CD1c-positive myeloid dendritic cell (primary cell): ENCODE results near the gene SUSD3.
A peak's percentile ranks its signal among the peaks of the same experiment; 100 is the strongest.

Source experiments
- DNase-seq: peaks from one replicate; pipeline ENCODE4 v3.0.0-alpha.2; 2016; ENCODE audit errors: extremely low spot score

Gene SUSD3

DNA sequence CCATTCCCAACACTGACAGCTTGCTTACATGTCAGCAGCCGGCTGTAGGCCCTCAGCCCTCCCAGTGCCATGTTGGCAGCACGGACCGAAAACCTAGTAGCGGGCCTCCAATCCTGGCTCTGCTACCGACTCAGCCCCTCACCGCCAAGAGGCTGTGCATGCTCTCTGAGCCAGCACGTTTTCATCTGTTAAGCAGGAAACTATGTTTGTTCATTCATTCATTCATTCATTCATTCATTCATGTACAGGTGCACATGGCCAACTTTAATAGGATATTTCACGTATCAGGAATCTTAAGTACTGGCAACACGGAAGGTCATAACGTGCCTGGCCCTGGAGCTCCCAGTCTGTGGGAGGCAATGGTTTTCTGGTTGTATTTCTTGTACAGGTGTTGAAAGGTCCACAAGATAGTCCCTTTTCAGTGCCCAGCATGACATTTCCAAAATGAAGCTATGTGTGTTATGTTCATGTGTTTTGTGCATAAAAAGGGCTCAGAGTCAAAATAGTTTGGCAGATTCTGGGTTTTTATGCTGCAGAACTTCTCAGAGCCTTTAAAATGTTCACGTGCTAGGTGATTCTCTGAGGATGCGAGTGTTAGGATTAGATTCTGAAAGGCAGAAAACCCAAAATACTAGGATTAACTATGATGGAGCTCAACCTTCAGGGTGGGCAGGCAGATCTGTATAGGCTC lies 17.7 kb downstream of the SUSD3 start:
- DNase-seq, result no peak

DNA sequence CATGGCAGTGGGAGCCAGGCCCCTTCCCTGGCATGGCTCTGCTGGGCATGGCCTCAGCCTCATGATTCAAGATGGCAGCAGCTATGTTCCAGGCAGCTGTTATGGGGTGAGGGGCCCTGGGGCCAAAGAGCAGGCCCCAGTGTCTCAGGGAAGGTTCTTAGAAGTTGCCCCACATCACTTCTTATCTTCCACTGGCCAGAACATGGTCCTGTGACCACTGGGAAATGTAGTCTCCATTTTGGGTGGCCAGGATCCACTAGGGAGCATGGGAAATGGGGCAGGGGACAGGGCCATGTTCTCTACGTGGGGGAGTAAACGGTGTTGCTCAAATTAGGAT lies 18.3 kb downstream of the SUSD3 start:
- DNase-seq, result no peak

DNA sequence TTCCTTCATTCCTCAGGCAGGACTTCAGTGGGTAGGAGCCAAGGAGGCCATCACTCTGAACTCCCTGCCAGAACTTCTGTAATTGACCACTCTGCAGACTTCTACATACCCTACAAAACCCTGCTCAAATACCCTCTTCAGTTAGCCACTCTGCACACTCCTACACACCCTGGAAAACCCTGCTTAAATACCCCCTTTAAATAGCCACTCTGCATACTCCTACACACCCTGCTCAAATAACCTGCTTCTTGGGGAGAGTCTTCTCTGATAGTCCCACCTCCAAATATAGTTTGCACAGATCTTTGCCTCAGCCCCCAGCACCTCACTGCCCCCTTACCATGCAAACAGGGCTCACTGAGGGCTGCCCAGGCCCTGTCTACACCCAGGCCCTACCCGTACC lies 18.9 kb downstream of the SUSD3 start:
- no peak for DNase-seq

DNA sequence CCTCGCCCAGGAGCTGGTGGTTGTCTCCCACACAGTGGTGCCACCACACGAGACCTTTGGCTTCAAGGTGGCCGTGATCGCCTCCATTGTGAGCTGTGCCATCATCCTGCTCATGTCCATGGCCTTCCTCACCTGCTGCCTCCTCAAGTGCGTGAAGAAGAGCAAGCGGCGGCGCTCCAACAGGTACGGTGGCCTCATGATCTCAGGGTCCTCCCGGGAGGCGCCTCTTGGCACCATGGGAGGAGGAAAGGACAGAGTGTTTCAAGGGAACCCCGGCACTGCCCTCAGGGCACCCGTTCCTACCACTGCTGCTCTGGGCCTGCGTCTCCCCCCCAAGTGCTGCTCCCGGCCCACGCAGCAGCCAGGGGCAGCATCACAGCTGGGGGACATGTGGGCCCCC lies 19.3 kb downstream of the SUSD3 start:
- no peak for DNase-seq

DNA sequence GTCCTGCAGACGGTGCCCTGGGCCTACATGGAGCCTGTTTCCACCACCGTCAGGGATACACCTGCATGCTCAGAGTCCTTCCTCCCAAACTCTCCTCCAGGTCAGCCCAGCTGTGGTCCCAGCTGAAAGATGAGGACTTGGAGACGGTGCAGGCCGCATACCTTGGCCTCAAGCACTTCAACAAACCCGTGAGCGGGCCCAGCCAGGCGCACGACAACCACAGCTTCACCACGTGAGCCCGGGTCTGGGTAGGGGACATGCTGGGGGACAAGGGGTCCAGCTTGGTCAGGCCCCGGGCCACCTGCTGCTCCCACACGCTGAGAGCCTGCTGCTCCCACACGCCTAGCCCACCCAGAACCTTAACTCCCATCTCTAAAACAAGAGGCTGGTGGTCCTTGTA lies 20.9 kb downstream of the SUSD3 start:
- DNase-seq, result no peak

DNA sequence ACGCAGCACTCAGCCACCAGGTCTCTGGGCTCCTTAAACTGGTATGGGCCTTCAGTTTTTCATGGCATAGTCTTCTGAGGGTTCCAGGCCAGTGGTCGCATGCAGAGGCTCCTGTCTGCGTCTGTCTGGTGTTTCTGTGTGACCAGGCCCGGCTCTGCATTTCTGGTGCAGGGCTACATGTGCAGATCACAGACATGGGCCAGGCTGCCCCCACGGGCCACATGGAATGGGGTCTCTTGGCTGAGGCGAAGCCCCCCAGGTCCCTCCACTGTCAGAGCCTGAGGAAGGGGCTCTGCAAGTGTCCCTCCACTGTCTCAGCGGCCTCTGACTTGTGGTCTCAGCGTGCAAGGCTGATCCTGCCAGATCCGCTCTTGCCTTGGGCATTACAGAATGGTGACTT lies 21.9 kb downstream of the SUSD3 start:
- no peak for DNase-seq

DNA sequence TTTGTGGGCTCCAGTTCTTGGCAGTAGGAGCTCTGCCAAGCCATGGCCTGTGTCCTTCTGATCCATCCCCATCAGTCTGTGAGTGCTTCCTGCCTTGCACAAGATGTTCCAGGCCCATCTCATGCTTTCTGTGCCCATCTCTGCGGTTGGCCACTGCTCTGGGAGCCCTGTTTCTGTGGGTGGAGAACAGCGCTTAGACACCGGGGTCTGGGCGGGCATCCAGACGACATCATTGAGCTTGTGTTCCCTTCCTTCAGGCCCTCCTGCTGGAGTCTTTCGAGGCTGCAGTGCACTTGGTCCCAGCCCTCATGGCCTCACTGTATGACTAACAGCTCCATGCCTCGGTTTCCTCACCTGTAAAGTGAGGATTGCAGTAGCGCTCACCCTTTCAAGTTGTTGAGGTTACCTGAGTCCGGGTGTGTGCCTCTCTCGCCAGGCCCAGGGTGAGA lies 22.6 kb downstream of the SUSD3 start:
- no peak for DNase-seq

DNA sequence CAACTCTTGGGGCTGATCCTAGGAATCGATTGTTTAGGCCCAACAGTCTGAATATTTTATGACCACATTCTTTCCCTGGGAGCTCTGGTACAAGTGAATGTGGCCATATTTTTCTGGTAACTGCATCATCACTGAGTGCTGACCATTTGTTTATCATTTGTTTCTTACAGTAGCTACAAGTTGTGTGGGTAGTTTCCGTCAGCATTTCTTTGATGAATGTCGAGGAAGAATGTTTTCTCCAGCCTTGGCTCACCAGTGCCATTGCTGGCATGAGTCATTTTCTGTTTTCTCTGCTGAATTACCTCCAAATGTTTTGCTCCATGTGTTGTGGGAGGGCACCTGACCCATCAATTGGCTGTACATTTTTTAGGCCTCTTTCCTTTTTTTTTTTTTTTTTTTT lies 23.4 kb downstream of the SUSD3 start:
- DNase-seq, result no peak

DNA sequence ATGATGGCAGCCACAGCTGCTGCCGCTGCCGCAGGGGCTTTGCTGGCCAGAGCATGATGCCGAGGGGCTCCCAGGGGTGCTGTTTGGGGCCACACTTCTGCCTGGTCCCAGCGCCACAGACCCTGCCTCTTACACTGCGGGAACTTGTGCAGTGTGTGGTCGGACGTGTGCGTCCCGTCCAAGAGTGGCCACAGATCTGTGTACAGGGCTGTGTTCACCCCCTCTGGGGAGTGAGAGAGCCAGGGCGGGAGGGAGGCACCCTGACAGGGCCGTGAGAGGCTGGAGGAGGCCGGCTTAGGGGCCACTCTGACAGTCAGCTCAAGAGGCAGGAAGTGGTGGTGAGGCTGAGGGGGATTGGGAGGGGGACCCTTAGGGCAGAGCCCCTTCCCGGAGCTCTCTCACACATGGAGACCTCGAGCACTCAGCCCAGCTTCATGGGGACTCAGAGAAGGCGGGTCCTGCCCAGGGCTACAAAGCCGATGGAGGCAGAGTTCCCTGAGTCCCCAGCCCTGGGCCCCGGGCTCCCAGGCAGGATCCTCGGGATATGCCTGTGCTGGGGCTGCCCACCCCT lies 24.4 kb downstream of the SUSD3 start:
- DNase-seq, result no peak

DNA sequence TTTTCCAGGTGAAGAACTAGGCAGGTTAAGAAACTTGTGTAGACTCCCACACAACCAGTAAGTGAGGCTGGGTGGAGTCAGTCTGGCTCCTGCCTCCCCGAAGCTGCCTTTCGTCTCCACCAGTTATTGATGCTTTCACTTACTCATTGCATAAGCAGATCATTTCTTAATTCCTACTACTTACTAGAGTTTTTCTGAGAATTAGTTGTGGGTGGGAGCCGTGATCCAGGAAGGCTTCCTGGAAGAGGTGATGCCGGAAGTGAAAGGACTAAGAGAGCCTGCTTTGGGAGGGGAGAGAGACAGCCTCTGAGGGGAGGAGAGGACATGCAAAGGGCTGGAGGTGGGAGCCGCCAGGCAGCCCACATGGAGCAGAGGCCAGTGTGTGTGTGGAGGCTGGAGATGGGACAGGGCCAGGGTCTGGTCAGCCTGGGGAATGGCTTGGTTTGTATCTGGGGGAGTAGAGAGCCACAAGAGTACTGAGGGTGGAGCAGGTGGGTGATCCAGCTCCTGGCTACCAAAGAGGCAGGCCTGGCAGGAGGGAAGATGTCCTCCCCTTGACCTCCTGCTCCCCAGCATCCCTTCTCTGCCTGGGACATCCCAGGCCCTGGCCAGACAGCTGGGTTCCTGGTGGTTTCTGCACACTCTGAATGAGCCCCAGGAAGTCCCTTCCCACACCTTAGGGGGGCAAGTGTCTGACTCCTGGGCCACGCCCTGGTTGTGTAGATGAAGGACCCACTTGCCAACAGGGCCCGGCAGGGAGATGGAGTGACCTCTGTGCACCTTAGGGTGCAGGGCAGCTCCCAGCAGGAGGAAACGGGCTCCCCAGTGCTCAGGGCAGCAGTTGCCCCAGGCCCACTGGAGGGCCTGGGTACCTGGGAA lies 25.3 kb downstream of the SUSD3 start:
- peak; percentile 53 for DNase-seq

DNA sequence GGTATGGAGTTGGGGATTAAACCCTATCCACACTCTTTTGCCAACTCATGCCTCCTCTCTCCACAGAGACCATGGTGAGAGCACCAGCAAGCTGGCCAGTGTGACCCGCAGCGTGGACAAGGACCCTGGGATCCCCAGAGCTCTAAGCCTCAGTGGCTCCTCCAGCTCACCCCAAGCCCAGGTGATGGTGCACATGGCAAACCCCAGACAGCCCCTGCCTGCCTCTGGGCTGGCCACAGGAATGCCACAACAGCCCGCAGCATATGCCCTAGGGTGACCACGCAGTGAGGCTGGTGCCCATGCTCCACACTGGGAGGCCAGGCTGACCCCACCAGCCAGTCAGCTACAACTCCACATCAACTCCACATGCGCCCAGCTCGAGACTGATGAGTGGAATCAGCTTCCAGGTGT lies 26.0 kb downstream of the SUSD3 start:
- DNase-seq, result no peak

DNA sequence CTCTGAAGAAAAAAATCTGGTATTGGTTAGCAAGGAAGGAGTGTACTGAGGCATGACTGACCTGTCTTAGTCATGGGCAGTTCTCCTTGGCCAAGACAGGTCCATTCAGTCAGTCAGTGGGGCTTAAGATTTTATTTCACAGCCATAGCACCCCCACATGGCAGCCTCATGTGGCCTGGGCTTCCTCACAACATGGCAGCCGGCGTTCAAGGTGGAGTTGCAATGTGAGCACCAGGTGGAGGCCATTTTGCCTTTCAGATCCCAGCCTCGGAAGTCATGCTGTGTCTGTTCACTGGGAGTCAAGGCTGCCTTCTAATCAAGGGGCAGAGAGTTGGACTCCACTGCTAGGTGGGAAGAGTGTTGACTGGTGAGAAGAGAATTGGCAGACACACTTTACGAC lies 27.2 kb downstream of the SUSD3 start:
- DNase-seq, result no peak

DNA sequence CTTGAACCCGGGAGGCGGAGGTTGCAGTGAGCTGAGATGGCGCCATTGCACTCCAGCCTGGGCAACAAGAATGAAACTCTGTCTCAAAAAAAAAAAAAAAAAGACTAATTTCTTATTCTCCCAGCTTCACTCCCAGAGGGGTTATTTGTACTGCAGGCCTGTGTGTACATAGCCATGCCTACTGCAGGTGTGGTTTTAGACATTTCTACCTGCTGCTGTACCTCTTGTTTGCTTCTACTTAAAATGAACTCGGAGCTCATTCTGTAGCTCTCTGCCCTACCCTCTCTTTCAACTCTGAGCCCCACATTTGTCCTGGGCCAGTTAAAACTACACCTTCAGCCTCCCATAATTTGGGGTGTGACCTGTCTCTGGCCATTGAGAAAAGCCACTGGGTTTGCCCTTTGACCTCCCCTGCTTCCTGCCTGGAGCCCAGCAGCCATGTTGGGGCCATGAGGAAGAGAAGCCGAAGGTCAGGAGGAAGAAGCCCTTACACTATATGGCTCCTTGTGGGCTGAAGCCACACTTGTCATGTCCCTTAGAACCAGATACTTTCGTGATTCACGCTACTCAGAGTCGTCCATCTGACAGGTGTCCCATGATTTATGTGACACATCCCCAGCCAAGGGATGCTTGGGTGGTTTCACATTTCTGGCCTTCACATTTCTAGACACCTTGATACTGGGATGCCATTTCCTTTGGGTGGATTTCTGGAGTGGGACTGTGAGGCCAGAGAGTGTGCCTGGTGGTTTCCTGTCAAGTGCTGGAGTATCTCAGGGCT lies 28.1 kb downstream of the SUSD3 start:
- no peak for DNase-seq

DNA sequence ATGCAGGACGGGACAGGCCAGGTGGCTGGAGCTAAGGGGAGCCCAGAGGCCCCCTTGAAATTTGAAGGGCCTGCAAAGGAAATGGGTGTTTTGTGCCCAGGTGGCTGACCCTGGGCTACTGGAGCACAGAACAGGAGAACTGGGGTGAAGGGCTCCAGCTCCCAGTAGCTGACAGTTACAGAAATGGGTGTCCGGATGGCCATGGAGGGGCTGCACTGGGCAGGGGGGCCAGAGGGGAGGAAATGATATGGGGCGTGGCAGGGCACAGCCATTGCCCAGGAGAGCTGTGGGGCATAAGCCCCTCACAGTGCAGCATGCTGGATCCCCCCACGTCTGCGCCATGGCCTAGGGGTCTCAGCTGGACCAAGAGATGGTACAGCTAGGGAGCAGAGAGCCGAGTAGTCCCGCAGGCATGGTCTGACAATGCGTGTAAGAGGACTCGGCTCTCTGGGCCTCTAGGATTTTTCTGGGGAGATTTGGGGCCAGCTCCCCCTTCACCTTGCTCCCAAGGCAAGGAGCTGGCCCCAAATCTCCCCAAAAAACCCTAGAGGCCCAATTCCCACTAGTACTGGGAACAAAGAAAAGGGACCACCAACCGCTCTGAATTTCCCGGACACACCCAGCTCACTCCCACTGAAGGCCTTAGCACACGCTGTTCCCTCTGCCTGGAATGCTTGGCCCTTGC lies 29.6 kb downstream of the SUSD3 start:
- no peak for DNase-seq

DNA sequence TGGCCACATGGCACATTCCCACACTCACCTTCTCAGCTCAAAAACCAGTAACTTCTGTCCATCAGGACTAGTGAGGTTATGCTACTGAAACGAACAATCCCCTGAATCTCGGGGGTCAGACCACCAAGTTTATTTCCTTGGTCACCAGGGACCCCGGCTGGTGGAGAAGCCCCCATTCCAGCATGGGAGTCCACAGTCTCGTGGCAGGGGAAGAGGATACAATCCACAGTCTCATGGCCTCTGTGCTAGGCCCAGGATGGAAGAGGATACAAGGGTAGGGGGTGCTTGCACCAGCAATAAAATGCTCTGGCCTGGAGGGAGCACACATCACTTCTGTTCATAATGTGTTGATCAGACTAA lies 30.1 kb downstream of the SUSD3 start:
- DNase-seq, result no peak

DNA sequence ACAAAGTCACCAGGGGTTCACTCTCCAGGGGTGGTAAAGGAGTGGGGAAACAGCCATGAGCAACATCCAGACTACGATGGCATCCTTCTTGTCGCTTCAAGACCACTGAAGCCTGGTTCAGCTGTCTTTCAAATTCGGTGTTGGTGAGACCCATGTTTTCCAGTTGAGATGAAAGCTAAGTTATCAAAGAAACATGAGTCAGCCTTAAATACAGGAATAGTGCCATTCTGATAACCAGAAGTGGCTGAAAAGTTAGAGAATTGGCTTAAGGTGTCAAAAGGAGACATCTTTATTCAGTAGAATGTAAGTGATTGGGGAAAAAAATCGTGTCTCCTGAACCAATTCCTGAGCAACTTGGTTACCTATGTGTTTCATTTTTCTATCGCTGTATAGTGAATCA lies 30.5 kb downstream of the SUSD3 start:
- DNase-seq, result no peak

DNA sequence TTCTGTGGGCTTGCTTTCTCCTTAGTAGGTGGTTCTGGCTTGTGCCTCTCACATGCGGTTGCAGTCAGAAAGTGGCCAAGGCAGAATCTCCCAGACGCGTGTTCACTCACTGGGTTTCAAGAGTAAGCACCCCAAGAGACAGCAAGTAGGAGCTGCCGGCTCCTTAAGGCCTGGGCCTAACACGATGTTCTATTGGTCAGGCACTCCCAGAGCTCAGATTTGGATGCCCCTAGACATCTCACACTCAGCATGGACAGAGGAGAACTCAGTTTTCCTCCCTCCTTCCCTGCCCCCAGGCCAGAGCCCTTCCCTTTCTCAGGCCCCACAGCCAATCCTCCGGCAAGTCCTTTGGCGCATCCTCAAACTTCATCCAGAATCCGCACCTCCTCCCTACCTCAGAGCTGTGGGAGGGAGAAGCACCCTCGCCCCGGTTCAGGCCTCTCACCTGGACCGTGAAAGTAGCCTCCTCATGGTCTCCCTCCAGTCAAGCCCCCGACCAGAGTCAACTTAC lies 31.0 kb downstream of the SUSD3 start:
- no peak for DNase-seq

DNA sequence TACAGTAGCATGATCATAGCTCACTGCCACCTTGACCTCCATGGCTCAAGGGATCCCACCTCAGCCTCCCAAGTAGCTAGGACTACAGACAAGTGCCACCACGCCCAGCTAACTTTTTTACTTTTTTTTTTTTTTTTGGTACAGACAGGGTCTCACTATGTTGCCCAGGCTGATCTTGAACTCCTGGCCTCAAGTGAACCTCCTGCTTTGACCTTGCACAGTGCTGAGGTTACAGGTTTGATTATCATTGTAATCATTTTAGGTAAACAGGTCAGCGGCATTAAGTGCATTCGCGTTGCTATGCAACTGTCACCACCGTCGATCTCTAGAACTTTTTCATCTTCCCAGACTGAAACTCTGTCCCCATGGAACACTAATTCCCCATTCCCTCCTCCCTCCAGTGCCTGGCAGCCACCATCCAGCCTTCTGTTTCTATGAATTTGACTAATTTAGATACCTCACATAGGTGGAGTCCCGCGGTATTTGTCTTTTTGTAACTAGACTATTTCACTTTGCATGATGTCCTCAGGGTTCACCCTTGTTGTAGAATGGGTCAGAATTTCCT lies 31.7 kb downstream of the SUSD3 start:
- no peak for DNase-seq

DNA sequence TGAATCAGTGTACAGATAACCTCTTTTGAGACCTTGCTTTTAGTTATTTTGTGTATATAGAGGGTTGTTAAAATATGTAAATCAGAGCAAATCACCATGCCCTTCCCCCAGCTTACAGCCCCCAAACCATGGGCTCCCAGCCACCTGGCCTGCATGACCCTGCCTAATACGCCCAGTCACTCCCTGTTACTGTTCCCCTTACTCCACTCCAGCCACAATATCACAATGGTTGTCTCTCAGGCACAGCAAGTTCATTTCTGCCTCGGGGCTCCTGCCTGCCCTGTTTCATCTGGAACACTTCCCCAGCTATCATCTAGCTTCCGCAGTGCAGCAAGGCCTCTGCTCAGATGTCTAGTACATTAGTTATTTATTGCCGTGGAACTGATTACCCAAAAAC lies 32.6 kb downstream of the SUSD3 start:
- DNase-seq, result no peak

DNA sequence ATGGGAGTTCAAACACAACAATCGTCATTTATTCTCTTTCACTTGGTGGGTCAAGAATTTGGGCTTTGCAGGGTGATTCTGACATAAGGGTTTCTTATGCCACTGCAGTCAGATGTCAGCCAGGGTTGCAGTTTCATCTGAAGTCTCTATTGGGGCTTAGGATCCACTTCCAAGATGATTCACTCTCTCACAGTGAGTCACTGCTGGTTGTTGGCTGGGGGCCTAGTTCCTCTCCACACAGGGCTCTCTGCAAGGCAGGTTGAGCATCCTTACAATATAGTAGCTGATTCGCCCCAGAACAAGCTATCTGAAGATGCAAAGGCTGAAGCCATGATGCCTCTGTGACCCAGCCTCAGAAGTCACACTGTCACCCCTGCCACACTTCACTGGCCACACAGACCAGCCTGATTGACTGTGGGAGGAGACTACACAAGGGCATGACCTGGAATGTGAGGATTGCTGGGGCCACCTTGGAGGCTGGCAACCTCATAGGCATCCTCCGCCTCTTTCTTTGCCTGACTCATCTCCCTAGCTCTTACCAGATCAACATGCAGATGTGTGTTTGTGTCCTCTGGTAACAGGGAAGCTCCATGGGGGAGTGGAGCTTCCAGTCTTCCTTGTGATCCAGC lies 33.1 kb downstream of the SUSD3 start:
- DNase-seq, result peak; percentile 63
